HTR-8/SVneo (cell line): ENCODE measurements around the gene VAC14.
"Not testable (repeated sequence)": the region's sequence is repeated elsewhere in the genome, so short reads cannot be mapped to it uniquely, and the experiment has no call there.

Experiments used
- DNase-seq: peaks from one replicate; pipeline ENCODE4 v3.0.0; 2011; ENCODE audit warnings: low spot score, mixed read lengths; ENCODE audit not compliant: insufficient read length
- FAIRE-seq: peaks from 2 replicates; lab custom pipeline; 2011; peaks lifted over from hg19 to GRCh38; lab: Jason Lieb, UNC

The VAC14 gene

DNA sequence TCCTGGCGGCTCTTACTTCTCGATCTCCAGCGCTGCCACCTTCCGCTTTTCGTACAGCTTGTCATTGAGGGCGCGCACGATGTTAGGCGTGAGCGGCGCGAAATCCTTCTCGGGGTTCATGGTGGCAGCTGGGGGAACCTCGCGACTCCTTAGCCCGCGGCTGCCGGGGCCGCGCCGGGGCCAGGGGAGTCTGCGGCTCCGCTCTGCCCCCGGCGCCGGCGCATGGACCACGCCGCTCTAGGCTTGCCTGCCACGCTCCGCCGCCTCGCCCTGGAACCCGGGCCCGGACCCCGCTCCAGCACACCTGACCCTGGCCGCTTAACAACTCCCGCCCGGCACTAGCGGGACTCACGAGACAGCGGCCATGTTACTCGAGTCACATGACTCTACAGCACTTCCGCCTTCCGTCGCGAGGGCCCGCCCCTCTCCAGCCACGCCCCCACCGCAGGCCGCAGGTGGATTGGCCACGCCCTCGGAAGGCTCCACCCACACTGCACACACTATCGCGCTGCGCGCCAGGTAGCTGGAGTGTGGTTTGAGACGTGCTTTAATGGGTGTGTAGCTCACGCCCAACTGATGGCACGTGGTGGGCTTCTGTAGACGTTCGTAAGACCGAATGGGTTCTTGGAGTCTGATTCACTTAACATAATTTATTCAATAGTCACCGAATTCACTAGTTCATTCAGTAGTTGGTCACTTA is at the start of gene VAC14:
VAC14 (minus strand) TSS at position 378 of the 700 bp plus-strand sequence; CDS start at position 120, 258 bp downstream.
- peak; percentile 97 for FAIRE-seq
- DNase-seq, result peak; percentile 93

DNA sequence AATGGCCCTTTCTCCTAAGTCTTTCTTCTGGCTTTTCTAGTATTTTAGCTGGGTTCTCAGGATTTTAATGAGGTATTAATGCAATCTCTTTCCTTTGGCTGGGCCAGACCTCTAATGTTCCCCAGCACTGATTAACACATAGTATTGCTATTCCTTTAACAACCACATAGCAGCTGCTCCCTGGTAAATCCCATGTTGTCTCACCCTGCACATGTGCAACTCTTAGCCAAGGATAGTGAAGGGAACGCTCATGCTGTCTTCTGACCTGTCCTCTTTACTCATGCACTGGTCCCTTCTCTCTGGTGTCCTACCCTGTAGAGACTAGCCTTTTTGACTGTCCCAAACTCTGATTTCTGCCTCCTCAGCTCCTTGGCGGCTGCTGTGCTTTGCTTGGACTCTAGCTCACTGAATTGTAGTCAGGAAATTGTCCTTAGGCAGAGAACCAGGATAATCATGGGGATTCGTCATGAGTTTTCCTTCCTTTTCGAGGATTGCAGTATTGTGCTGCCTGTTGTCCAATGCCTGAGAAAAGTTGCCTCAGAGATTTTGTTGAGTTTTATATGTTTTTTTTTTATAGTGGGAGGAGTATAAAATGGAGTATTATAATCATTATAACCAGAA is 22.6 kb upstream of the VAC14 start:
- not testable (repeated sequence) for FAIRE-seq, DNase-seq

DNA sequence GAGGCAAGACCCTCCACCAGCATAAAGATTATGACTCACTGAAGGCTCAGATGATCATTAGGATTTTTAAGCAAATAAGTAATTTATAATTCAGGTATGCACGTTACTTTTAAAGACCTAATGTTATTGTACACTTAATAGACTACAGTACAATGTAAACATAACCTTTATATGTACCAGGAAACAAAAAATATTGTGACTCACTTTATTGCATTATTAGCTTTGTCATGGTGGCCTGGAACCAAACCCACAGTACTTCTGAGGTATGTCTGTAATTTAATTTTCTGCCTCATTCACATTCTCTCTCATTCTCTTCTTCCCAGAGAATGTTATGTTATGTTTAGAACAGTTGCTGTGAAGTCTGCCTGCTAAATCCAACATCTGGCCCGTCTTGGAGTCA is 21.8 kb upstream of the VAC14 start:
- DNase-seq, FAIRE-seq: not testable (repeated sequence)

DNA sequence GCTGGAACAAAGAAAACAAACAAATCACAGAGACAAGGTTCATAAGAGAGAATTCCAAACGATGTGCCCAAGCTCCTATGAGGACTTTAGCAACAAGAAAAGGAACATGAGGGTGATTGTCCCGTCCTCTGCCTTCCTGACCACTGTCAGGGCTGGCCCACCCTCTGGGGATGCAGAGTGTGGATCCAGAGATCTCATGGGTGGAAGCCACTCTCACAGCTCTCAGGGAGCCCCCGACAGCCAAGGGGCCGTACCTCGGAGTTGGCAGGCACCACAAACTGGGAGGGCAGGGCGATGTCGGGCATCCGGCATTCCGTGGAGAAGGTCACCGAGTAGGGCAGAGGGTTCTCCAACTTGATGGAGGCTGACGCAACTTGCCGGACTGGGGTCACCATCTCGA is 17.1 kb upstream of the VAC14 start:
- FAIRE-seq, DNase-seq: not testable (repeated sequence)

DNA sequence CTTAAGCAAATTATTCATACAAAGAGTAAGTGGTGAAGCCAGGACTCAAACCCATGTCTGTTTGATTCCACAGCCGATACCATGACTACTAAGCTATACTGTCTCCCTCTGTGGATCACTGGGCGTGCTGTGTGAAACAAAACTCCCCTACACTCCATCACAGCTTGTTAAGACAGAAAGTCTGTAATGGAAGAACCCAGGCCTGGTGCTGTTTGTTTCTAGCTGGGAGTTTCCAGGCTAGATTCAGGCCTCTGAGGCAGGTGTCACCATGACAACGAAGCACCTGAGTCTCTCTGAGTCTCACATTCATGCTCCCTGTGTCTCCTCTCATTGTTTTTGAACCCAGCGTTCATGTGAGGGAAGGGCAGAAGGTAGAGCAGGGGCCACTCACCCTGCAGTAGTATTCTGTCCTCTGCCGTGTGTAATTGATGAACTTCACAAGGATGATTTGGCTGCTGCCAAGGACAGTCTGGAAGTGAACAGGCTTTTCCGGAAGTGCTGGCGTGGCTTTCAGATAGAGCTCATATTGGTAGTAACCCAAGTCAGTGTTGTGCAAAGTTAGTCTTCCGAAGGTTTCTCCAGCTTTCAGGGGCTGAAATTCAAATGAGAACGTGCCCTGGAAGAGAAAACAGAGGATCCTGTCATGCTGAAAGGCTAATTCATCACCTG is 8.6 kb upstream of the VAC14 start:
- no peak for FAIRE-seq
- no peak for DNase-seq

DNA sequence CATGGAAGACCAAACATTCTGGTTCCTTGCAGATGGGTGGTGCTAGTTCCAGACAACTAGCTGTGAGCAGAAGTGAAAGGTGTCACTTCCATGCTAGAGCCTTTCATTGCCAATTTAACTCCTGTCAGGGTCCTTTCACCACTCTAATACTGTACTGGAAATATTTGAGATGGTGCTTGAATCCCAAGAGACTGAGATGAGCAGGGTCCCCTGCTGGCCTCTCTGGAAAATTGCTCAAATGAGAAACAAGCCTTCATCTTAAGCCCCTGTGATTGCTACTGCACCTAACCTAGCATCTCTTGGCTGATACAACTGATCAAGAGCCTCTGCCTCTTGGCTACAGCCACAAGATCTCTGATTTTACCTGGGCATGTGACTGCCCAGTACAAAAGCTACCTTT is 7.4 kb upstream of the VAC14 start:
- DNase-seq (no peak), FAIRE-seq (no peak)

DNA sequence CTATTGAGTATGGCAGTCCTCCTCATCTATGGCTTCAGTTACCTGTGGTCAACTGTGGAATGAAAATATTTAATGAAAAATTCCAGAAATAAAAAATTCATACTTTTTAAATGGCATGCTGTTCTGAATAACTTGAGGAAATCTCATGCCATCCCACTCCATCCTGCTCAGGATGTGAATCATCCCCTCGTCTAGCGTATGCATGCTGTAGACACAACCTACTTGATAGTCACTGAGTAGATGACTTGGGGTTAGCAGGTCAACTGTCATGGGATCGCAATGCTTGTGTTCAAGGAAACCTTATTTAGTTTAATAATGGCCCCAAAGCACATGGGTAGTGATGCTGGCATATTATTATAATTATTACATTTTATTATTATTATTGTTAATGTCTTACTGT is 4.8 kb upstream of the VAC14 start:
- FAIRE-seq, result peak; percentile 79

DNA sequence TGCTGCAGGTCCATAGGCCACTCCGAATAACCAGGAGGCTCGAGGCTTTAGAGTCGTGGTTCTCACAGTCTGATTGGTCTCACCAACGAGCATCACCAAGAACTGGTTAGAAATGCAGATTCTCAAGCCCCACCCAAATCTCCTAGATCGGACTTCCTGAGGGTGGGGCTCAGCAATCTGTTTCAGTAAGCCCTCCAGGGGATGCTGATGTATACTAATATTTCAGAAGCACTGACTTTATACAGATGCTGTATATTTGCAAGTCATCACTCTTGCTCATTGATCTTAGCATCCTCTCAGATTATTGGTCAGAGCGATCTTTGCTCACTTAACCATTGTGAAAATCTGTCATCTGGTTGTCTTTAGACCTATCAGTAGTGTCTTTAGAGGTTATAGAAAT is 4.4 kb upstream of the VAC14 start:
- no peak for FAIRE-seq
- no peak for DNase-seq

More for the DNA sequence above, 4.8 kb upstream of the VAC14 start:
- DNase-seq, result peak; percentile 48

DNA sequence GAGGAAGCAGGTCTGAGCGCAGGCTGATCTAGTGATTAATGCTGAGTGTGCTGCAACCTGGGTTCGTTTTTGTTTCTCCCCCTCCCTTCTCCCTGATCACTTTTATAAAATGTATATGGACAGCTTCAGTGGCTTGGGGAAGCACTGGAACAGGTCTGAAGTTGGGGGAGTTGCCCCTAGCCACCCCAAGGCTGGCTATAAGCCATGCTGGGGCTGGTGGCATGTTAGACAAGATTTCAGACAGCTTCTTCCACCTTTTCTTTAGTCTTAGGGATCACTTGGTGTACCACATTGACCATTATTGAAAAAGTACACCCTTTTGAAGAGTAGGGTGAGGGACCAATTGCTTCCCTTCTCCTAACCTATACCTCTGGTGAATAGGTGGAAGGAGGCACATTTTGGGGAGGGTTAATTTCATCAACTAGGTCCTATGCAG is 3.8 kb upstream of the VAC14 start:
- DNase-seq (no peak), FAIRE-seq (no peak)

DNA sequence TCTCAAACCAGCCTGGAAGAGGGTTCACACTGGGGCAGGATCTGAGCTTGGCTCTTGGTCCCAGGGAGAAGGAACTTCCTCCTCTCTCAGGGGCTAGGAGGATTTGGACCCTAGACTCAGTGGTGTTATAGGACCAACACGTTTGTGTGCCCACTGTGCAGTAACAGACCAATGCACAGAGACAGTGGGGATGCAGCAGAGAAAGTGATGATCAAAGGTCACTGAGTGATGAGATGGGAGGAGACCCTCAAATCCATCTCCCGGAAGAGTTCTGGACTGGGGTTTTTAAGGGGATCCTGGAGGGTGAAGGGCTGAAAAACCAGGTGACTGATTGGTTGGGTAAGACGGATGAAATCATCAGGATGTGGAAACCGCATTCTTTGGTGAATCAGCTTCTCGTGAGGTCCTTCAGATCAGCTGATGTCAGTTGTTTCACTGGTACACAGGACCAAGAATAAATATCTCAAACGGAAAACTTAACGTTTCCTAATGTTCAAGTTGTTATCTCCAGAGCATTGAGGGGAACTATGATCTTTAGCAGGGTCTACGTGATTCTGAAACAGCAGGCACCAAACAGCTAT is 3.3 kb upstream of the VAC14 start:
- peak; percentile 55 for FAIRE-seq
- peak; percentile 51 for DNase-seq

DNA sequence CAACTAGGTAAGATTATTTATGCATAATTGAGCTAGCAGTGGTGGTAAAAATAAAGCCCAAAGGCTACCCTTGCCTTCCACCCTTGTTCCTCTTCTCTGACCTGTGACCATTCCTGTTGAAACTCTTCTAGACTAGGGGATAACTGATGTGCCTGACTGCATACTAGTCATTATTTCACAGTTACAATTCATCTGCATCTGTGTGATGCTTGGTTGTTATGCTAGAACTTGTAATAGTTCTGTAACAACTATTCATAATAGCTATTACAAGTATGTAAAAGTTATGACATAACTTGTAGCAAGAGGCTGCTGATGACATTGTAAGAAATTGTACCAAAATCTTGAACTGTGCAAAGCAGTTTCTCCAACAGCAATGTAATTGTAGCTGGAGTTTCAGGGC is 2.4 kb upstream of the VAC14 start:
- DNase-seq (no peak), FAIRE-seq (no peak)

DNA sequence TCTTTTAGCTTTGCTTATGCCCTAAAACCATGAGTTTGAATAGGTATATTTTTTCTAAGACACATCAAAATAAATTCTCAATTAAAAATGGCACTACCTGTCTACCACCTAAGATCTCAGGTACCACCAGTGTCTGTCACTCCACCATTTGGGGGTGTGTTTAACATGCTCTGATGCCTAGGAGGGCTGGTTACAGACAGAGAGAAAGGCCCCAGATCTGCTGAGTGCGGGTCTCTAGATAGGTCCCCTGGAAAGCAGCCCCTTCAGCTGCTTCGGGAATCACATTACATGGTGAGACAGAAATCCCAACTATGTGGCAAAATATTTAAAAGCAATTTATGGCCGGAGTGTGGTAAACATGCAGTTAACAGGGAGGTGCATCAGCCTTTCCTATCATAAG is 653 bp upstream of the VAC14 start:
- FAIRE-seq, result no peak
- DNase-seq, result no peak

DNA sequence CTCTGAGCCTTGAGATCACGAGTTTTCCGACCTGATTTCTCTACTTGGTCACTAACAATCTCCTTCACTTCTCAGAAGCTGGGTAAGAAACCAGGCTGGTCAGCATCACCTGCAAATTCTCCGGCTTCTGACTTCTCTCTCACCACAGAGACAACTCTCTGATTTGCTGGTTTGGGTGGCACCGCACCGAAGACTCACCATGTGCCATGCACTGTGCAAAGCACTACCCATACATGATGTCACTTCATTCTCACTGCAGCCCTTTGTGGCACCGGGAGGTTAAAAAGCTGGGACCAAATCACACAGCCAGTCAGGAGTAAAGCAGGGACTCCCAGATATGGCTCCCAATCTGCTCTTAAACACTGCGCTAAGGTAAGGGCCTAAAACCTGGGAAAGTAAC is 647 bp downstream of the VAC14 start:
- no peak for FAIRE-seq
- DNase-seq, result no peak

DNA sequence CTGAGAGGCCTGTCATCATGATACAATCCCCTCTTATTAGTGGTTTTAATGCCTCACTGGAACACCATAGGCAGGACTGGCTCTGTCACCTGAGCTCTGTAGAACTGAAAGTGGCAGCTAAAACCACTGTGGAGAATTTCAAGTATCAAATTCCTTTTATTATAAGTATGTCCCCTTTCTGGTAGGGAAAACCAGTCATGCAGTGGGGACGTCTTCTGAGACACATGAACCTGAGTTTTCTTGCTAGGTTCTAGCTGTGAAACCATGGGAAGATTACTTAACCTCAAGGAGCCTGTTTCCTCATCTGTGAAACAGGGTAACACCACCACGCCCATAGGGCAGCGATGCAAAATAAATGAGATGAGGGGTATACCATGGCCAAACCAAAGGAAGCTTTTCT is 4.7 kb downstream of the VAC14 start:
- no peak for FAIRE-seq

DNA sequence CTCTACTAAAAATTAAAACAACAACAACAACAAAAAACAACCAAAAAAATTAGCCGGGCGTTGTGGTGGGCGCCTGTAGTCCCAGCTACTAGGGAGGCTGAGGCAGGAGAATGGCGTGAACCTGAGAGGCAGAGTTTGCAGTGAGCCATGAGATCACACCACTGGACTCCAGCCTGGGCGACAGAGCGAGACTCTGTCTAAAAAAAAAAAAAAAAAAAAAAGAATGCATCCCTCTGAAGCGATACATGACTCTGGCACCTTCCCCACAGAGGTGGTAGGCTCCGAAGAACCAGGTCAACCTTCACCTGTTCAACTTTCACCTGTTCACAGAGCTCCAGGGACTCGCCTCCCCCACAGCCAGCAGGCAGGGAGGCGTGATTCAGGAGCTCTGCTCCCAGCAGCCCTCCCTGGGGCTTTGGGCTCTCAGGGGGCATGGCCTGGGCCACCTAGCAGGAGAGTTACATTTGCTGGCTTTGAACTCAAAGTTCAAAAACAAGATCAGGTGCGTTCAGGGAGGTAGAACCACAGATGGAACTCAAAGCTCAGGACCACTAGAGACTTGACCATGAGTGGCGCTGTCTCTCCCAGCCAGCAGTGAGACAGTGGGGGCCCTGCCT is 5.6 kb downstream of the VAC14 start:
- DNase-seq (no peak), FAIRE-seq (no peak)

More for the DNA sequence above, 4.7 kb downstream of the VAC14 start:
- DNase-seq, result no peak

DNA sequence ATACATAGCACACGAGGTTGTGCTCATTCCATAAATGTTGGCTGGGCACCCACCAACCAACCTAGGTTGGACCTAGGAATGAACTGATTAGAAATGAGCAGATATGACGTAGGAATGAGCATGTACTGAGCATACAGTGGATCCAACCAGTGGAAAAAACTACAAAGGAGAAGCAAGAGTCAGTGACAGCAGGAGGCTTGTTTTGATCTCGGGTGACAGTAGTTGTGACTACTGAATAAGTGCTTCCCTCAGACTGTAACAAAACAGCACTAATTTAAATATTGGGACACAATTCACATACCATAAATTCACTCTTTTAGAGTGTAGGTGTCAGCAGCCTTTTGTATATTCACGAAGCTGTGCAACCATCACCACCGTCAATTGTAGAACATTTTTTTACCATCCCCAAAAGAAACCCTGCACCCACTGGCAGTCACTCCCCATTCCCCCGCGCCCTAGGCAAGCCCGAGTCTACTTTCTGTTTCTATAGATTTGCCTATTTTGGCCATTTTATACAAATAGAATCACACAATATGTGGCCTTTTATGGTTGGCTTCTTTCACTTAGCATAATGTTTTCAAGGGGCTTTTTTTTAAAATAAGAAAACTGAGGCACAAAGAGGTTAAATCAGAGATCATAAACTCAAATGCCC is 7.0 kb downstream of the VAC14 start:
- FAIRE-seq (no peak), DNase-seq (no peak)

DNA sequence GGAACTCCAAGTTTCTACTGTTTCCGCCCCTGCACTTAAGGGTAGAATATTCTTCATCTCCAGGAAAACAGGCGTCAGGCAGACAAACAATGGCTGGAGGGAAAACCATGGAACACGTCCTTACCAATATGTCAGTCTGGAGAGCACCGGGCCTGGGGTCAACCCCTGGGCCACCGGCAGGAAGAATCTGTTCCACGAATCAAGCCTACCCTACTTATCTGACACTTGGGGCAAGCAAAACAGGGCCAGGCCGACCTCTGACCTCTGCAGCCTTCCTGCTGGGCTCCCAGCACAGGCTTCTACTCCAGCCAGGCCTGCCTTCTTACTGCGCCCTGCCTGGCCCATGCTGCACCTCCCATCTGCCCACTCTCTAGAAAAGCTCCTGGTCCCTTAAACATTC is 10.1 kb downstream of the VAC14 start:
- no peak for FAIRE-seq
- DNase-seq, result no peak

DNA sequence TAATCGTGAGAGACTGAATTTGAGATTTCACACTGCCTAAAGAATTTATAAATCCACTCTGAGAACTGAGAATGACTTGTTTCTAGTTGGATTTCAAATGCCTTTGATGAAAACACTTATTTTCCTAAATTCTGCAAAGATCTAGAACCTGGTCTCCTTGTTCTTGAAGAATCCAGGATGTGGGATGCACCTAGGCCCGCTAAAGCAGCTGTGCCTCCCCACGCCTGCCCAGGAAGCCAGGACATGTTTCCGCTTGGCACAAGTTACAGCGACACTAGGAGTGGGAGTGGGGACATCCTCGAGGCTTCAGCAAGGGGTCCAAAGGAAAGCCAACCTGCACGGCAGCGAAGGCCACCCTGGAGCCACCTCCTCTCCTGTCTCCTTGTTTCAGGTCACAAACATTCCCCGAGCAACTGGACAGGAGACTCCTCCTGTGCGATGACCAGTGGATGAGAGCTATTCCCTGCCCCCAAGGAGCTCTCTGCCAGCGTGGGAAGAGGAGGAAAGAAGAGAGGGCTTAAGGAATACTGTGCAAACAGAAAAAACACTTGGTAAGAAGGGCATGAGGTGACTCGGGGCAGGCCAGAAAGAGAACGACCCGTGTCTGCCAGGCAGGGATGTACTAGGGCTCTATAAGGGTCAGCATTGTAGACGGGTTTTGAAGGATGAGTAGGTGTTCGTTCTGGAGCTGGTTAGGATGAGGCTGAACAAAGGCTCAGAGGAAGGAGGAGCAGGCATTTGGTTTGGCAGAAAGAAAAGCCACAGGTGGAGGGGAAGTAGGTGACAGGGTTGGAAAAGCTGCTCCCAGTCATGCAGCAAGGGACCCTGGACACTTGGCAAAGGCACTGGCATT is 11.1 kb downstream of the VAC14 start:
- FAIRE-seq (no peak), DNase-seq (no peak)
